PFSK-1 (cell line): ENCODE results near the gene ABHD16A.

Experiments
- POLR2AphosphoS5 ChIP-seq: IDR thresholded peaks from 2 replicates; pipeline ENCODE4 v1.6.1; 2012; ENCODE audit warnings: low read depth, mild to moderate bottlenecking, control low read depth, low read length, moderate library complexity
- SIN3A ChIP-seq: IDR thresholded peaks from 2 replicates; pipeline ENCODE4 v1.6.1; 2012; ENCODE audit warnings: mild to moderate bottlenecking, low read length, moderate library complexity, borderline replicate concordance; ENCODE audit not compliant: insufficient read depth

GRCh38 chr6:31701666-31702404 lies 1.3 kb downstream of the ABHD16A start:
- TF ChIP-seq SIN3A = no peak
- TF ChIP-seq POLR2AphosphoS5 = no peak
